ENCODE results near the gene RAB35. TPM values are rescaled to one million over a fixed set of nuclear protein-coding genes. Genes with fewer than 3 reads are reported as not detected.

RAB35 gene
- total and polyA plus RNA-seq, 8 donors, result 8.1 to 35.4 (median 16.5) TPM

- Histone ChIP-seq H3K9me3 (no peaks in the 10 kb centered on the region), H3K27me3 (no peaks in the 10 kb centered on the region), H3K4me3 (no peak overlapping the region), H3K4me1 (peaks cover 26 to 60% (median 40%) of the 10 kb centered on the region in 4 donors), H3K27ac (no peak overlapping the region), H3K36me3 (peaks cover 49 to 96% (median 83%) of the 10 kb centered on the region in 4 donors)
- no peak for TF ChIP-seq POLR2A (IDR thresholded peaks at IDR 0.05)
- TF ChIP-seq EP300 (IDR thresholded peaks at IDR 0.05), result no peak
- no peak for TF ChIP-seq CTCF (IDR thresholded peaks at IDR 0.05)
- TF ChIP-seq POLR2AphosphoS5 (IDR thresholded peaks at IDR 0.05), result no peak
- 78 to 96% (median 90%) methylated on average over 8 to 11 of the region's 11 CpGs for WGBS, 5 donors
- intact Hi-C loops (cut with DNase I; ENCODE audit: low total_unique reads), result no loop called here
- no peak for DNase-seq
Measured at GRCh38 chr12:120103044-120103338, 13.6 kb downstream of the RAB35 start.

GRCh38 chr12:120102189-120103043 lies 14.1 kb downstream of the RAB35 start:
- peaks cover 50 to 96% (median 83%) of the 10 kb centered on the region in 4 donors for H3K36me3 ChIP-seq

GRCh38 chr12:120101617-120102016 lies 14.9 kb downstream of the RAB35 start:
- Histone ChIP-seq H3K27ac (peak overlapping the region in 4 of 5 donors; percentile 67 to 73 (median 71)), H3K4me1 (peaks cover 26 to 55% (median 39%) of the 10 kb centered on the region in 4 donors), H3K27me3 (no peaks in the 10 kb centered on the region), H3K36me3 (peaks cover 57 to 96% (median 83%) of the 10 kb centered on the region in 4 donors), H3K9me3 (no peaks in the 10 kb centered on the region), H3K4me3 (peak overlapping the region in 3 of 4 donors; percentile 1 to 38 (median 12))
- DNase-seq, result peak; percentile 54 to 72
- intact Hi-C loops (cut with DNase I; ENCODE audit: low total_unique reads), result no loop called here
- TF ChIP-seq EP300 (IDR thresholded peaks at IDR 0.05), result no peak
- no peak for TF ChIP-seq POLR2A (IDR thresholded peaks at IDR 0.05)
- no peak for TF ChIP-seq POLR2AphosphoS5 (IDR thresholded peaks at IDR 0.05)
- no peak for TF ChIP-seq CTCF (IDR thresholded peaks at IDR 0.05)
- 40 to 68% (median 48%) methylated on average over 4 to 13 of the region's 13 CpGs for WGBS, 5 donors

More at GRCh38 chr12:120102189-120103043, 14.1 kb downstream of the RAB35 start:
- Histone ChIP-seq H3K4me3 (peak overlapping the region in 1 of 4 donors; percentile 38), H3K27me3 (no peaks in the 10 kb centered on the region), H3K9me3 (no peaks in the 10 kb centered on the region), H3K27ac (peak overlapping the region in 4 of 5 donors; percentile 67 to 73 (median 71)), H3K4me1 (peaks cover 26 to 58% (median 39%) of the 10 kb centered on the region in 4 donors)
- WGBS, 5 donors, result 73 to 78% (median 76%) methylated on average over 15 to 30 of the region's 30 CpGs
- TF ChIP-seq POLR2A (IDR thresholded peaks at IDR 0.05), result no peak
- TF ChIP-seq POLR2AphosphoS5 (IDR thresholded peaks at IDR 0.05), result no peak
- TF ChIP-seq EP300 (IDR thresholded peaks at IDR 0.05), result no peak
- no peak for TF ChIP-seq CTCF (IDR thresholded peaks at IDR 0.05)
- DNase-seq, result no peak
- intact Hi-C loops (cut with DNase I; ENCODE audit: low total_unique reads), result no loop called here

- WGBS, 5 donors, result 25 to 47% (median 28%) methylated on average over 10 to 11 of the region's 11 CpGs
- intact Hi-C loops (cut with DNase I; ENCODE audit: low total_unique reads), result no loop called here
- peak overlapping the region in 3 of 4 donors; percentile 1 to 38 (median 12) for H3K4me3 ChIP-seq
- TF ChIP-seq POLR2AphosphoS5 (IDR thresholded peaks at IDR 0.05), result no peak
- H3K27me3 ChIP-seq, result no peaks in the 10 kb centered on the region
- H3K4me1 ChIP-seq, result peaks cover 26 to 55% (median 39%) of the 10 kb centered on the region in 4 donors
- DNase-seq, result peak in 1 of 2 donors; percentile 46
- H3K9me3 ChIP-seq, result no peaks in the 10 kb centered on the region
- peaks cover 61 to 98% (median 84%) of the 10 kb centered on the region in 4 donors for H3K36me3 ChIP-seq
- peak overlapping the region; percentile 5 to 73 (median 69) for H3K27ac ChIP-seq
Measured at GRCh38 chr12:120101182-120101581, 15.4 kb downstream of the RAB35 start.

All from stomach (tissue), 9 donors.